ENCODE measurements around the gene TRPM3.

DNA sequence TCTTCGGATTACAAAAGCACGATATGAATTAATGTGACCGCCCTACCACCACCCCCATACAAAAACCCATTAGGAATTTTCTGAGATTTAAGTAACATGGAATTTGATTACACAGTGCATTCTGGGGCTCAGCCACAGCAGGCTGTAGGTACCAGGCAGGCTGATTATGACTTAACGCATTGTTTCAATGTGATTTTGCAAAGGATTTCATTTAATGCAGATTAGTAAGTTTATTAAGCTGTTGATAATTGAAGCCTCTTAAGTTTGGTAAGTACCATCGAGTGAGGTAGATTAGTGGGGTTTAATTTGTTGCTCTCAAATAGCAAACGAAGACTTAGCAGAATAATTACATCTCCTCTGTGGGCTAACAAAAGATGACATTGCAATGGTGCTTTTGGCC is 240.1 kb downstream of the TRPM3 start:
- TF ChIP-seq, protein P1, sequence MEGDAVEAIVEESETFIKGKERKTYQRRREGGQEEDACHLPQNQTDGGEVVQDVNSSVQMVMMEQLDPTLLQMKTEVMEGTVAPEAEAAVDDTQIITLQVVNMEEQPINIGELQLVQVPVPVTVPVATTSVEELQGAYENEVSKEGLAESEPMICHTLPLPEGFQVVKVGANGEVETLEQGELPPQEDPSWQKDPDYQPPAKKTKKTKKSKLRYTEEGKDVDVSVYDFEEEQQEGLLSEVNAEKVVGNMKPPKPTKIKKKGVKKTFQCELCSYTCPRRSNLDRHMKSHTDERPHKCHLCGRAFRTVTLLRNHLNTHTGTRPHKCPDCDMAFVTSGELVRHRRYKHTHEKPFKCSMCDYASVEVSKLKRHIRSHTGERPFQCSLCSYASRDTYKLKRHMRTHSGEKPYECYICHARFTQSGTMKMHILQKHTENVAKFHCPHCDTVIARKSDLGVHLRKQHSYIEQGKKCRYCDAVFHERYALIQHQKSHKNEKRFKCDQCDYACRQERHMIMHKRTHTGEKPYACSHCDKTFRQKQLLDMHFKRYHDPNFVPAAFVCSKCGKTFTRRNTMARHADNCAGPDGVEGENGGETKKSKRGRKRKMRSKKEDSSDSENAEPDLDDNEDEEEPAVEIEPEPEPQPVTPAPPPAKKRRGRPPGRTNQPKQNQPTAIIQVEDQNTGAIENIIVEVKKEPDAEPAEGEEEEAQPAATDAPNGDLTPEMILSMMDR (IDR thresholded peaks at IDR 0.05), result no peak
- TF ChIP-seq EZH2 (IDR thresholded peaks at IDR 0.05; ENCODE audit: borderline replicate concordance, insufficient read depth, low read depth, low read length, poor library complexity, severe bottlenecking), result no peak
